CD14-positive monocyte (primary cell): ENCODE measurements around the gene MAP2. TPM values are rescaled to one million over a fixed set of nuclear protein-coding genes. Genes with fewer than 3 reads are reported as not detected.

Experiments
- DNase-seq, 3 donors: peaks; one replicate each; pipeline ENCODE4 v3.0.0-alpha.2; 2011 to 2022
- H2AFZ ChIP-seq: 2 replicates; pipeline ENCODE4 v1.6.0; 2012; ENCODE audit warnings: mild to moderate bottlenecking, low read depth, low read length, inconsistent platforms; ENCODE audit not compliant: insufficient read depth, poor library complexity, severe bottlenecking
- H3K27ac ChIP-seq, 2 donors: 1 replicate in 1 of 2; 2 replicates in 1 of 2; pipeline ENCODE4 v1.5.1; 2012 to 2013; ENCODE audit warnings: low read length in 2 of 2, control low read depth in 1 of 2, inconsistent platforms in 1 of 2, low read depth in 1 of 2, mild to moderate bottlenecking in 1 of 2
- H3K27me3 ChIP-seq, 2 donors: one replicate each; pipeline versions ENCODE4 v1.6.0 to v1.6.1; 2011 to 2013; ENCODE audit warnings: low read length in 2 of 2; ENCODE audit not compliant: control insufficient read depth in 2 of 2, insufficient read depth in 2 of 2
- H3K36me3 ChIP-seq, 2 donors: replicated peaks in 1 of 2; 1 replicate in 1 of 2; 2 replicates in 1 of 2; pipeline versions ENCODE4 v1.5.1 to v1.6.1; 2012 to 2013; ENCODE audit warnings: low read length in 2 of 2, control low read depth in 1 of 2, inconsistent platforms in 1 of 2, mild to moderate bottlenecking in 1 of 2; ENCODE audit not compliant: insufficient read depth in 2 of 2, control insufficient read depth in 1 of 2
- H3K4me1 ChIP-seq, 2 donors: 1 replicate in 1 of 2; 2 replicates in 1 of 2; pipeline versions ENCODE4 v1.5.1 to v1.6.1; 2012 to 2013; ENCODE audit warnings: low read length in 2 of 2, control low read depth in 1 of 2, inconsistent platforms in 1 of 2, mild to moderate bottlenecking in 1 of 2, moderate library complexity in 1 of 2; ENCODE audit not compliant: insufficient read depth in 2 of 2, control insufficient read depth in 1 of 2
- H3K4me2 ChIP-seq: replicated peaks from 2 replicates; pipeline ENCODE3; 2012; ENCODE audit warnings: low read length, moderate library complexity, mild to moderate bottlenecking; ENCODE audit not compliant: poor library complexity, severe bottlenecking; ENCODE audit errors: extremely low read depth
- H3K4me3 ChIP-seq, 3 experiments: fragments of 200-600 bp in 1 of 3; sonication (generic) in 1 of 3; replicated peaks in 1 of 3; 1 replicate in 2 of 3; 2 replicates in 1 of 3; pipeline ENCODE4 v1.5.1; 2011 to 2013; ENCODE audit warnings: low read length in 3 of 3, mild to moderate bottlenecking in 3 of 3, control low read depth in 2 of 3, low read depth in 2 of 3, inconsistent platforms in 1 of 3, moderate library complexity in 1 of 3
- H3K79me2 ChIP-seq: 2 replicates; pipeline ENCODE4 v1.6.0; 2012; ENCODE audit warnings: mild to moderate bottlenecking, control low read depth, inconsistent platforms, low read length, moderate library complexity; ENCODE audit not compliant: insufficient read depth
- H3K9ac ChIP-seq: 2 replicates; pipeline ENCODE4 v1.6.0; 2017; ENCODE audit warnings: low read length, mild to moderate bottlenecking; ENCODE audit not compliant: insufficient read depth, poor library complexity, severe bottlenecking
- H3K9me3 ChIP-seq, 2 donors: replicated peaks in 1 of 2; 1 replicate in 1 of 2; 2 replicates in 1 of 2; pipeline versions ENCODE4 v1.5.1 to v1.6.1; 2012 to 2013; ENCODE audit warnings: low read length in 2 of 2, control low read depth in 1 of 2; ENCODE audit not compliant: control insufficient read depth in 1 of 2, insufficient read depth in 1 of 2
- H4K20me1 ChIP-seq: 2 replicates; pipeline ENCODE4 v1.6.0; 2012; ENCODE audit warnings: mild to moderate bottlenecking, low read length, control low read depth, moderate library complexity; ENCODE audit not compliant: insufficient read depth
- H3K27ac Mint-ChIP-seq, 7 donors: one replicate each; pipeline ENCODE4 v1.8.0; 2020; ENCODE audit warnings: mild to moderate bottlenecking in 7 of 7, mixed read lengths in 7 of 7, moderate library complexity in 6 of 7, inconsistent platforms in 2 of 7
- H3K27me3 Mint-ChIP-seq, 3 donors: one replicate each; pipeline ENCODE4 v1.8.0; 2021 to 2022; ENCODE audit warnings: low read depth in 3 of 3, mild to moderate bottlenecking in 3 of 3, mixed read lengths in 3 of 3, moderate library complexity in 3 of 3, inconsistent platforms in 1 of 3
- H3K36me3 Mint-ChIP-seq, 2 donors: one replicate each; pipeline ENCODE4 v1.8.0; 2020; ENCODE audit warnings: mixed read lengths in 2 of 2, inconsistent platforms in 1 of 2, mild to moderate bottlenecking in 1 of 2
- H3K4me1 Mint-ChIP-seq: one replicate; pipeline ENCODE4 v1.8.0; 2020; ENCODE audit warnings: mild to moderate bottlenecking, mixed read lengths
- H3K4me3 Mint-ChIP-seq, 2 donors: one replicate each; pipeline ENCODE4 v1.8.0; 2020; ENCODE audit warnings: mild to moderate bottlenecking in 2 of 2, mixed read lengths in 2 of 2, moderate library complexity in 1 of 2
- H3K9me3 Mint-ChIP-seq, 7 donors: one replicate each; pipeline ENCODE4 v1.8.0; 2020 to 2022; ENCODE audit warnings: mixed read lengths in 7 of 7, mild to moderate bottlenecking in 6 of 7, moderate library complexity in 6 of 7, inconsistent platforms in 2 of 7
- WGBS: methylation state at CpG from one replicate; pipeline ENCODE4 v1.1.5; 2013; ENCODE audit warnings: missing lambda C conversion rate; ENCODE audit not compliant: insufficient coverage; 5-methylcytosine and 5-hydroxymethylcytosine counted together
- intact Hi-C, 2 donors: fragments of 100-400 bp; cut with micrococcal nuclease; formaldehyde crosslinking; loops; one replicate each; pipeline versions ENCODE4 v1.15.0 to v1.15.1; 2023
- polyA plus RNA-seq, 3 donors: library from polyadenylated mRNA; depleted of rRNA in 1 of 3; unstranded in 2 of 3; stranded (reverse) in 1 of 3; fragments of 300-500 nt in 2 of 3; fragments of >200 nt in 1 of 3; fragmentation: Illumina TruSeq in 2 of 3; gene quantifications; 1 replicate in 2 of 3; 2 replicates in 1 of 3; pipeline ENCODE4 v1.2.3, GENCODE V29; 2012 to 2021
- TF ChIP-seq, protein P1 (sequence below): fragments of 200-600 bp; IDR thresholded peaks from one replicate; pipeline ENCODE4 v1.8.0; 2022; ENCODE audit warnings: antibody characterized with exemption, mild to moderate bottlenecking

Gene MAP2
- polyA plus RNA-seq, 3 donors, result not detected

DNA sequence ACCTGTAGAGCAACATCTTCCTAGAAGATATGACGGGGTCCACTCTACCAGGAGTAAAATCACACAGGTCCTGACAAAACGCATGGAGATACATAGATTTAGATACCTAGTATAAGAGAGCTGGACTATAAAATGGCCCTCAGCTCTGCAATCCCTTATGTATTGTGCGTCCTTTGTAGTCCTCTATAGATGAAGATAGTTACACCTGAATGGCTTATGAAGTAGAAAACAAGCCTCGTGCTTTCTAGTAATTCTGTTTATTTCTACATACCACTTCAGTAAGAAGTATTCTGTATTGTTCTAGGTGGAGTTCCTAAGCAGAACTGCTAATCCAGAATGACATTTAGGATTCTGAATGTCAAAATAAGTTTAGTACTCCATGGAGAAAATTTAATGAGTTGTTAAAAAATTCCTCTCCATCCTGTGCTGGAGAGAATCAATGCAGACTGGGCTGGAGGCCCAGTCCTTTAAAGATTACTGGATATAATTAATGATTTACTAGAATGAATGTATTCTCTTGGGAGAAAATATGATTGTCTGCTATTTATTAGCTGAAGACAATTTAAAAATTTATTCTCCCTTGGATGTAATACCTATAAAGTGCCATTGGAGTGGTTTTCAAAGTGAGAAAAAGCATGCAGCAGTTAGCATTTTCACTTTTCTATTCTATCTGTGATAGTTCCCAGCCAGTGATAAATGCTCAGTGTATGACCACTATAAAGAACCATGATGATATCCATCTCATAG lies 200.5 kb downstream of the MAP2 start:
- DNase-seq, result no peak
- H3K4me3 Mint-ChIP-seq, result no peak overlapping the region
- no peaks in the 10 kb centered on the region for H3K9me3 Mint-ChIP-seq
- H3K27me3 Mint-ChIP-seq, result peaks cover 0 to 2% (median 0%) of the 10 kb centered on the region in 3 donors
- Histone ChIP-seq H3K9me3 (no peaks in the 10 kb centered on the region), H3K4me2 (no peak overlapping the region), H3K9ac (no peak overlapping the region), H3K27me3 (no peaks in the 10 kb centered on the region), H2AFZ (no peak overlapping the region), H3K4me3 (no peak overlapping the region), H3K4me1 (peaks cover 0 to 2% of the 10 kb centered on the region in 2 donors), H3K36me3 (no peaks in the 10 kb centered on the region), H3K27ac (no peak overlapping the region), H4K20me1 (no peaks in the 10 kb centered on the region), H3K79me2 (no peaks in the 10 kb centered on the region)
- TF ChIP-seq, protein P1, sequence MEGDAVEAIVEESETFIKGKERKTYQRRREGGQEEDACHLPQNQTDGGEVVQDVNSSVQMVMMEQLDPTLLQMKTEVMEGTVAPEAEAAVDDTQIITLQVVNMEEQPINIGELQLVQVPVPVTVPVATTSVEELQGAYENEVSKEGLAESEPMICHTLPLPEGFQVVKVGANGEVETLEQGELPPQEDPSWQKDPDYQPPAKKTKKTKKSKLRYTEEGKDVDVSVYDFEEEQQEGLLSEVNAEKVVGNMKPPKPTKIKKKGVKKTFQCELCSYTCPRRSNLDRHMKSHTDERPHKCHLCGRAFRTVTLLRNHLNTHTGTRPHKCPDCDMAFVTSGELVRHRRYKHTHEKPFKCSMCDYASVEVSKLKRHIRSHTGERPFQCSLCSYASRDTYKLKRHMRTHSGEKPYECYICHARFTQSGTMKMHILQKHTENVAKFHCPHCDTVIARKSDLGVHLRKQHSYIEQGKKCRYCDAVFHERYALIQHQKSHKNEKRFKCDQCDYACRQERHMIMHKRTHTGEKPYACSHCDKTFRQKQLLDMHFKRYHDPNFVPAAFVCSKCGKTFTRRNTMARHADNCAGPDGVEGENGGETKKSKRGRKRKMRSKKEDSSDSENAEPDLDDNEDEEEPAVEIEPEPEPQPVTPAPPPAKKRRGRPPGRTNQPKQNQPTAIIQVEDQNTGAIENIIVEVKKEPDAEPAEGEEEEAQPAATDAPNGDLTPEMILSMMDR, result no peak
- H3K4me1 Mint-ChIP-seq, result peaks cover 6% of the 10 kb centered on the region
- intact Hi-C loops, result no loop called here
- H3K36me3 Mint-ChIP-seq, result no peaks in the 10 kb centered on the region
- WGBS, result no CpG with 5 or more reads among the region's 4 CpGs
- H3K27ac Mint-ChIP-seq, result no peak overlapping the region

DNA sequence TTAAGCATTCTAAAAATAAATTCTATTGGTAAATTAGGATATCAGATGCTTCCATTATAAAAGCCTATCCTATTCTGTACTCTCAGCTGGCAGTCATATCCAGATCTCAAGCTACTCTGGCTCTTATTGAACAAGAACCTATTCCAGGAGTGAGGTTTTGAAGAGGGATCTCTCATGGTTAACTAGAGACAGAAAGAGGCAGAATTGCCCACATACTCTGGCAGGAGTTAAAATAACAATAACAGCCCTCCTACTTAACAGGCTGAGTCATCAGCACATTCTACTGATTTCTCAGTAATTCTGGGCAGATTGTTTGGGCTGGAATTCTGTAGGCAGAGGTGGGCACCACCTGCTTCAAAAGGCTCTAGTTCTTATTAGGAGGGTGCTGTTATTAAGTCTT lies 205.8 kb downstream of the MAP2 start:
- intact Hi-C loops, result no loop called here
- no peak for DNase-seq
- no peaks in the 10 kb centered on the region for H3K27me3 ChIP-seq
- H3K4me2 ChIP-seq, result no peak overlapping the region
- H3K4me1 ChIP-seq, result no peaks in the 10 kb centered on the region
- TF ChIP-seq, protein P1, result no peak
- Mint-ChIP-seq H3K27ac (no peak overlapping the region), H3K4me1 (no peaks in the 10 kb centered on the region), H3K4me3 (no peak overlapping the region), H3K36me3 (no peaks in the 10 kb centered on the region), H3K9me3 (peaks cover 0 to 2% (median 0%) of the 10 kb centered on the region in 7 donors), H3K27me3 (peaks cover 0 to 4% (median 1%) of the 10 kb centered on the region in 3 donors)
- H3K9me3 ChIP-seq, result no peaks in the 10 kb centered on the region
- H2AFZ ChIP-seq, result no peak overlapping the region
- no peak overlapping the region for H3K4me3 ChIP-seq
- no peak overlapping the region for H3K27ac ChIP-seq
- H4K20me1 ChIP-seq, result no peaks in the 10 kb centered on the region
- no peaks in the 10 kb centered on the region for H3K79me2 ChIP-seq
- H3K36me3 ChIP-seq, result no peaks in the 10 kb centered on the region
- H3K9ac ChIP-seq, result no peak overlapping the region
